GM23338 (cell line): ENCODE measurements around the gene TMEM114. TPM values are rescaled to one million over a fixed set of nuclear protein-coding genes. Genes with fewer than 3 reads are reported as not detected.

Source experiments
- ATAC-seq: fragments of 200-7000 bp; cut with Tn5 transposase; 3 replicates; pipeline ENCODE4 v1.9.1; 2020
- DNase-seq: peaks from one replicate; pipeline ENCODE4 v3.0.0-alpha.2; 2015; ENCODE audit warnings: low spot score
- H2AFZ ChIP-seq: fragments of 200-600 bp; sonication (generic); 2 replicates; pipeline ENCODE4 v1.8.0; 2016; ENCODE audit warnings: antibody characterized with exemption, mild to moderate bottlenecking, moderate library complexity
- H3F3A ChIP-seq: fragments of 200-600 bp; sonication (generic); replicated peaks from 2 replicates; pipeline ENCODE4 v1.8.0; 2017; ENCODE audit warnings: antibody characterized with exemption, mixed run types, low read depth
- H3K27ac ChIP-seq: fragments of 200-600 bp; sonication (generic); 2 replicates; pipeline ENCODE4 v1.6.1; 2016; ENCODE audit warnings: low read depth
- H3K27me3 ChIP-seq: fragments of 200-600 bp; sonication (generic); 2 replicates; pipeline ENCODE4 v1.8.0; 2016; ENCODE audit warnings: mild to moderate bottlenecking, mixed run types, moderate library complexity; ENCODE audit not compliant: insufficient read depth
- H3K36me3 ChIP-seq: fragments of 200-600 bp; sonication (generic); 2 replicates; pipeline ENCODE4 v1.8.0; 2016; ENCODE audit warnings: mild to moderate bottlenecking; ENCODE audit not compliant: insufficient read depth
- H3K4me1 ChIP-seq: fragments of 200-600 bp; sonication (generic); 2 replicates; pipeline ENCODE4 v1.8.0; 2016; ENCODE audit warnings: mild to moderate bottlenecking, moderate library complexity; ENCODE audit not compliant: insufficient read depth
- H3K4me2 ChIP-seq: fragments of 200-600 bp; sonication (generic); 2 replicates; pipeline ENCODE4 v1.7.1; 2017; ENCODE audit warnings: mixed run types
- H3K4me3 ChIP-seq: fragments of 200-600 bp; sonication (generic); 2 replicates; pipeline ENCODE4 v1.6.1; 2016; ENCODE audit warnings: mixed run types
- H3K79me2 ChIP-seq: fragments of 200-600 bp; sonication (generic); replicated peaks from 2 replicates; pipeline ENCODE4 v1.8.0; 2017; ENCODE audit warnings: mild to moderate bottlenecking; ENCODE audit not compliant: insufficient read depth
- H3K9me2 ChIP-seq: fragments of 200-600 bp; sonication (generic); 2 replicates; pipeline ENCODE4 v1.8.0; 2017; ENCODE audit not compliant: insufficient read depth
- H4K20me1 ChIP-seq: fragments of 200-600 bp; sonication (generic); replicated peaks from 2 replicates; pipeline ENCODE4 v1.8.0; 2017; ENCODE audit warnings: mild to moderate bottlenecking; ENCODE audit not compliant: insufficient read depth
- H3K27ac Mint-ChIP-seq: 2 replicates; pipeline ENCODE4 v1.8.0; 2020; ENCODE audit warnings: inconsistent platforms, mild to moderate bottlenecking, moderate library complexity, mixed read lengths
- H3K27me3 Mint-ChIP-seq: 3 replicates; pipeline ENCODE4 v1.8.0; 2022; ENCODE audit warnings: low read depth, mild to moderate bottlenecking, moderate library complexity, mixed read lengths, inconsistent platforms; ENCODE audit not compliant: insufficient read depth, poor library complexity
- H3K36me3 Mint-ChIP-seq: 3 replicates; pipeline ENCODE4 v1.8.0; 2021; ENCODE audit warnings: low read depth, mild to moderate bottlenecking, inconsistent platforms, moderate library complexity, mixed read lengths
- H3K4me1 Mint-ChIP-seq: 3 replicates; pipeline ENCODE4 v1.8.0; 2020; ENCODE audit warnings: mild to moderate bottlenecking, inconsistent platforms, mixed read lengths
- H3K4me3 Mint-ChIP-seq: 3 replicates; pipeline ENCODE4 v1.8.0; 2021; ENCODE audit warnings: moderate library complexity, mild to moderate bottlenecking, inconsistent platforms, mixed read lengths
- H3K9me3 Mint-ChIP-seq: 3 replicates; pipeline ENCODE4 v1.8.0; 2020; ENCODE audit warnings: moderate library complexity, mild to moderate bottlenecking, inconsistent platforms, mixed read lengths
- CREB1 ChIP-seq: fragments of 250-450 bp; sonication (Bioruptor Pico); IDR thresholded peaks from 2 replicates; pipeline ENCODE4 v1.5.0; 2020; ENCODE audit warnings: low read depth, mild to moderate bottlenecking, moderate library complexity
- NANOG ChIP-seq: IDR thresholded peaks from 2 replicates; pipeline ENCODE4 v1.6.1; 2016; ENCODE audit warnings: antibody characterized with exemption, borderline replicate concordance
- polyA plus RNA-seq: library from polyadenylated mRNA; unstranded; fragments of >200 nt; fragmentation: Nextera tagmentation; extraction: Ambion mirVana; gene quantifications from 2 replicates; pipeline ENCODE4 v1.2.1, GENCODE V29; 2016
- total RNA-seq: library from RNA; depleted of rRNA; stranded (reverse); fragments of >200 nt; shearing (Covaris generic); gene quantifications from 2 replicates; pipeline ENCODE4 v1.2.3, GENCODE V29; 2014
- TF ChIP-seq, protein P1 (sequence below): fragments of 250-450 bp; sonication (Bioruptor Pico); IDR thresholded peaks from 2 replicates; pipeline ENCODE4 v1.5.0; 2020; ENCODE audit warnings: mild to moderate bottlenecking, moderate library complexity
- TF ChIP-seq, protein P2 (sequence below), 2 experiments: fragments of 200-600 bp in 1 of 2; sonication (generic) in 1 of 2; conservative IDR thresholded peaks; 2 replicates each; pipeline versions ENCODE4 v1.5.1 to v1.6.1; 2016 to 2017; ENCODE audit warnings: antibody characterized with exemption in 2 of 2, low read depth in 2 of 2, mild to moderate bottlenecking in 2 of 2, moderate library complexity in 1 of 2

The TMEM114 gene
- total and polyA plus RNA-seq, 2 experiments from 2014 or later: 0.47 to 0.52 TPM

DNA sequence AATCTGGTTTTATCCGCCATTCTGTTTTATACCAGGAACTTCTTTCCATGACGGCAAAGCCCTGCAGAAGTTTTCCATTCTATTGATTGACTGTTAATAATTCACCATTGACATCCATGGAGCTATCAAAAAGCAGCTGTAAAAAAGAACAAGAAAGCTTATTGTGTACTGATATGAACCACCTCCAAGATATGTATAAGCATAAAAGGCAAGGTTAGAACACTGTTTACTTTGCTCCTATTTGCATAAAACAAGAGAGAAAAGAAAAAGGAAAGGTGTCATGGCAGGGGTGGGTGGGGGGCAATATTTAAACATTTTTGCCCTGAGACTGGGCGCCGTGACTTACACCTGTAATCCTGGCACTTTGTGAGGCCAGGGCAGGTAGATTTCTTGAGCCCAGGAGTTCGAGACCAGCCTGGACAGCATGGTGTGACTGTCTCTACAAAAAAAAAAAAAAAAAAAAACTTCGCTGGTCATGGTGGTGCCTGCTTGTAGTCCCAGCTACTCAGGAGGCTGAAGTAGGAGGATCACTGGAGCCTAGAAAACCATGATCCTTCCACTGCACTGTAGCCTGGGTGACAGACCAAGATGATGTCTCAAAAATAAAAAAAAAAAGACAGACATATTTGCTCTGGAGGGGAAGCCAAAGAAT is 52.5 kb downstream of the TMEM114 start:
- H3K79me2 ChIP-seq: no peaks in the 10 kb centered on the region
- no peaks in the 10 kb centered on the region for H3K4me1 ChIP-seq
- Mint-ChIP-seq H3K4me1 (no peaks in the 10 kb centered on the region), H3K9me3 (no peaks in the 10 kb centered on the region), H3K27me3 (peaks cover 5% of the 10 kb centered on the region), H3K36me3 (no peaks in the 10 kb centered on the region), H3K4me3 (no peak overlapping the region), H3K27ac (no peak overlapping the region)
- no peak overlapping the region for H3K4me2 ChIP-seq
- H3K27ac ChIP-seq: no peak overlapping the region
- no peaks in the 10 kb centered on the region for H4K20me1 ChIP-seq
- TF ChIP-seq, protein P1, sequence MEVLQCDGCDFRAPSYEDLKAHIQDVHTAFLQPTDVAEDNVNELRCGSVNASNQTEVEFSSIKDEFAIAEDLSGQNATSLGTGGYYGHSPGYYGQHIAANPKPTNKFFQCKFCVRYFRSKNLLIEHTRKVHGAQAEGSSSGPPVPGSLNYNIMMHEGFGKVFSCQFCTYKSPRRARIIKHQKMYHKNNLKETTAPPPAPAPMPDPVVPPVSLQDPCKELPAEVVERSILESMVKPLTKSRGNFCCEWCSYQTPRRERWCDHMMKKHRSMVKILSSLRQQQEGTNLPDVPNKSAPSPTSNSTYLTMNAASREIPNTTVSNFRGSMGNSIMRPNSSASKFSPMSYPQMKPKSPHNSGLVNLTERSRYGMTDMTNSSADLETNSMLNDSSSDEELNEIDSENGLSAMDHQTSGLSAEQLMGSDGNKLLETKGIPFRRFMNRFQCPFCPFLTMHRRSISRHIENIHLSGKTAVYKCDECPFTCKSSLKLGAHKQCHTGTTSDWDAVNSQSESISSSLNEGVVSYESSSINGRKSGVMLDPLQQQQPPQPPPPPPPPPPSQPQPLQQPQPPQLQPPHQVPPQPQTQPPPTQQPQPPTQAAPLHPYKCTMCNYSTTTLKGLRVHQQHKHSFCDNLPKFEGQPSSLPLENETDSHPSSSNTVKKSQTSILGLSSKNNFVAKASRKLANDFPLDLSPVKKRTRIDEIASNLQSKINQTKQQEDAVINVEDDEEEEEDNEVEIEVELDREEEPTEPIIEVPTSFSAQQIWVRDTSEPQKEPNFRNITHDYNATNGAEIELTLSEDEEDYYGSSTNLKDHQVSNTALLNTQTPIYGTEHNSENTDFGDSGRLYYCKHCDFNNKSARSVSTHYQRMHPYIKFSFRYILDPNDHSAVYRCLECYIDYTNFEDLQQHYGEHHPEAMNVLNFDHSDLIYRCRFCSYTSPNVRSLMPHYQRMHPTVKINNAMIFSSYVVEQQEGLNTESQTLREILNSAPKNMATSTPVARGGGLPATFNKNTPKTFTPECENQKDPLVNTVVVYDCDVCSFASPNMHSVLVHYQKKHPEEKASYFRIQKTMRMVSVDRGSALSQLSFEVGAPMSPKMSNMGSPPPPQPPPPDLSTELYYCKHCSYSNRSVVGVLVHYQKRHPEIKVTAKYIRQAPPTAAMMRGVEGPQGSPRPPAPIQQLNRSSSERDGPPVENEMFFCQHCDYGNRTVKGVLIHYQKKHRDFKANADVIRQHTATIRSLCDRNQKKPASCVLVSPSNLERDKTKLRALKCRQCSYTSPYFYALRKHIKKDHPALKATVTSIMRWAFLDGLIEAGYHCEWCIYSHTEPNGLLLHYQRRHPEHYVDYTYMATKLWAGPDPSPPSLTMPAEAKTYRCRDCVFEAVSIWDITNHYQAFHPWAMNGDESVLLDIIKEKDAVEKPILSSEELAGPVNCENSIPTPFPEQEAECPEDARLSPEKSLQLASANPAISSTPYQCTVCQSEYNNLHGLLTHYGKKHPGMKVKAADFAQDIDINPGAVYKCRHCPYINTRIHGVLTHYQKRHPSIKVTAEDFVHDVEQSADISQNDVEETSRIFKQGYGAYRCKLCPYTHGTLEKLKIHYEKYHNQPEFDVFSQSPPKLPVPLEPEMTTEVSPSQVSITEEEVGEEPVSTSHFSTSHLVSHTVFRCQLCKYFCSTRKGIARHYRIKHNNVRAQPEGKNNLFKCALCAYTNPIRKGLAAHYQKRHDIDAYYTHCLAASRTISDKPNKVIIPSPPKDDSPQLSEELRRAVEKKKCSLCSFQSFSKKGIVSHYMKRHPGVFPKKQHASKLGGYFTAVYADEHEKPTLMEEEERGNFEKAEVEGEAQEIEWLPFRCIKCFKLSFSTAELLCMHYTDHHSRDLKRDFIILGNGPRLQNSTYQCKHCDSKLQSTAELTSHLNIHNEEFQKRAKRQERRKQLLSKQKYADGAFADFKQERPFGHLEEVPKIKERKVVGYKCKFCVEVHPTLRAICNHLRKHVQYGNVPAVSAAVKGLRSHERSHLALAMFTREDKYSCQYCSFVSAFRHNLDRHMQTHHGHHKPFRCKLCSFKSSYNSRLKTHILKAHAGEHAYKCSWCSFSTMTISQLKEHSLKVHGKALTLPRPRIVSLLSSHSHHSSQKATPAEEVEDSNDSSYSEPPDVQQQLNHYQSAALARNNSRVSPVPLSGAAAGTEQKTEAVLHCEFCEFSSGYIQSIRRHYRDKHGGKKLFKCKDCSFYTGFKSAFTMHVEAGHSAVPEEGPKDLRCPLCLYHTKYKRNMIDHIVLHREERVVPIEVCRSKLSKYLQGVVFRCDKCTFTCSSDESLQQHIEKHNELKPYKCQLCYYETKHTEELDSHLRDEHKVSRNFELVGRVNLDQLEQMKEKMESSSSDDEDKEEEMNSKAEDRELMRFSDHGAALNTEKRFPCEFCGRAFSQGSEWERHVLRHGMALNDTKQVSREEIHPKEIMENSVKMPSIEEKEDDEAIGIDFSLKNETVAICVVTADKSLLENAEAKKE (CRISPR knock-in tag): no peak
- TF ChIP-seq, protein P2, sequence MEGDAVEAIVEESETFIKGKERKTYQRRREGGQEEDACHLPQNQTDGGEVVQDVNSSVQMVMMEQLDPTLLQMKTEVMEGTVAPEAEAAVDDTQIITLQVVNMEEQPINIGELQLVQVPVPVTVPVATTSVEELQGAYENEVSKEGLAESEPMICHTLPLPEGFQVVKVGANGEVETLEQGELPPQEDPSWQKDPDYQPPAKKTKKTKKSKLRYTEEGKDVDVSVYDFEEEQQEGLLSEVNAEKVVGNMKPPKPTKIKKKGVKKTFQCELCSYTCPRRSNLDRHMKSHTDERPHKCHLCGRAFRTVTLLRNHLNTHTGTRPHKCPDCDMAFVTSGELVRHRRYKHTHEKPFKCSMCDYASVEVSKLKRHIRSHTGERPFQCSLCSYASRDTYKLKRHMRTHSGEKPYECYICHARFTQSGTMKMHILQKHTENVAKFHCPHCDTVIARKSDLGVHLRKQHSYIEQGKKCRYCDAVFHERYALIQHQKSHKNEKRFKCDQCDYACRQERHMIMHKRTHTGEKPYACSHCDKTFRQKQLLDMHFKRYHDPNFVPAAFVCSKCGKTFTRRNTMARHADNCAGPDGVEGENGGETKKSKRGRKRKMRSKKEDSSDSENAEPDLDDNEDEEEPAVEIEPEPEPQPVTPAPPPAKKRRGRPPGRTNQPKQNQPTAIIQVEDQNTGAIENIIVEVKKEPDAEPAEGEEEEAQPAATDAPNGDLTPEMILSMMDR (conservative IDR thresholded peaks at IDR 0.05; ENCODE audit: low read depth in 2 of 2): no peak
- no peak for TF ChIP-seq CREB1 (CRISPR knock-in tag)
- TF ChIP-seq NANOG: no peak
- no peak for ATAC-seq
- no peak overlapping the region for H3K4me3 ChIP-seq
- no peaks in the 10 kb centered on the region for H3K9me2 ChIP-seq
- DNase-seq: no peak
- H3F3A ChIP-seq: no peaks in the 10 kb centered on the region
- no peaks in the 10 kb centered on the region for H3K27me3 ChIP-seq
- H3K36me3 ChIP-seq: no peaks in the 10 kb centered on the region
- no peak overlapping the region for H2AFZ ChIP-seq
